ENCODE data around the gene NCAM1. TPM values are rescaled to one million over a fixed set of nuclear protein-coding genes. Genes with fewer than 3 reads are reported as not detected.

The NCAM1 gene
- total RNA-seq, 1 experiment from 2014 or later: 3.7 TPM

- Mint-ChIP-seq H3K27ac (ENCODE audit: unreplicated experiment) (no peak overlapping the region), H3K36me3 (ENCODE audit: insufficient read depth, unreplicated experiment) (no peaks in the 10 kb centered on the region), H3K4me3 (ENCODE audit: low read depth, unreplicated experiment) (no peak overlapping the region), H3K4me1 (ENCODE audit: low read depth, unreplicated experiment) (no peaks in the 10 kb centered on the region), H3K27me3 (ENCODE audit: unreplicated experiment) (no peaks in the 10 kb centered on the region), H3K9me3 (ENCODE audit: low read depth, unreplicated experiment) (no peaks in the 10 kb centered on the region)
- CTCF ChIA-PET: no interaction called here
- intact Hi-C loops (cut with micrococcal nuclease; ENCODE audit: unreplicated experiment): no loop called here
- DNase-seq: no peak
- BruUV-seq (replicated peaks): no TSS peak
- no peak for TF ChIP-seq CTCF (IDR thresholded peaks at IDR 0.05; ENCODE audit: unreplicated experiment)
Observed at GRCh38 chr11:113282898-113283437, 321.7 kb downstream of the NCAM1 start.

- no peaks in the 10 kb centered on the region for H3K4me1 Mint-ChIP-seq (ENCODE audit: low read depth, unreplicated experiment)
Observed at GRCh38 chr11:113283881-113284280, 322.7 kb downstream of the NCAM1 start.

GRCh38 chr11:113286009-113286408 lies 324.8 kb downstream of the NCAM1 start:
- Mint-ChIP-seq H3K4me3 (ENCODE audit: low read depth, unreplicated experiment) (no peak overlapping the region), H3K4me1 (ENCODE audit: low read depth, unreplicated experiment) (no peaks in the 10 kb centered on the region), H3K27ac (ENCODE audit: unreplicated experiment) (no peak overlapping the region), H3K27me3 (ENCODE audit: unreplicated experiment) (no peaks in the 10 kb centered on the region), H3K36me3 (ENCODE audit: insufficient read depth, unreplicated experiment) (no peaks in the 10 kb centered on the region), H3K9me3 (ENCODE audit: low read depth, unreplicated experiment) (no peaks in the 10 kb centered on the region)
- no TSS peak for BruUV-seq (replicated peaks)
- no peak for DNase-seq
- CTCF ChIA-PET: no interaction called here
- intact Hi-C loops (cut with micrococcal nuclease; ENCODE audit: unreplicated experiment): loop anchor here (5.0 kb wide), 1 partner anchor 1069 kb away; no protein-coding TSS in a partner anchor
- no peak for TF ChIP-seq CTCF (IDR thresholded peaks at IDR 0.05; ENCODE audit: unreplicated experiment)

More at GRCh38 chr11:113283881-113284280, 322.7 kb downstream of the NCAM1 start:
- intact Hi-C loops (cut with micrococcal nuclease; ENCODE audit: unreplicated experiment): no loop called here
- CTCF ChIA-PET: no interaction called here
- Mint-ChIP-seq H3K27me3 (ENCODE audit: unreplicated experiment) (no peaks in the 10 kb centered on the region), H3K36me3 (ENCODE audit: insufficient read depth, unreplicated experiment) (no peaks in the 10 kb centered on the region), H3K27ac (ENCODE audit: unreplicated experiment) (no peak overlapping the region), H3K4me3 (ENCODE audit: low read depth, unreplicated experiment) (no peak overlapping the region), H3K9me3 (ENCODE audit: low read depth, unreplicated experiment) (no peaks in the 10 kb centered on the region)
- BruUV-seq (replicated peaks): no TSS peak
- DNase-seq: no peak
- TF ChIP-seq CTCF (IDR thresholded peaks at IDR 0.05; ENCODE audit: unreplicated experiment): no peak

GRCh38 chr11:113286509-113287497 lies 325.6 kb downstream of the NCAM1 start:
- CTCF ChIA-PET: no interaction called here
- BruUV-seq (replicated peaks): no TSS peak
- intact Hi-C loops (cut with micrococcal nuclease; ENCODE audit: unreplicated experiment): loop anchor here (5.0 kb wide), 1 partner anchor 1070 kb away; no protein-coding TSS in a partner anchor

More at GRCh38 chr11:113286509-113287497, 325.6 kb downstream of the NCAM1 start:
- Mint-ChIP-seq H3K4me1 (ENCODE audit: low read depth, unreplicated experiment) (no peaks in the 10 kb centered on the region), H3K36me3 (ENCODE audit: insufficient read depth, unreplicated experiment) (no peaks in the 10 kb centered on the region), H3K9me3 (ENCODE audit: low read depth, unreplicated experiment) (no peaks in the 10 kb centered on the region), H3K27me3 (ENCODE audit: unreplicated experiment) (no peaks in the 10 kb centered on the region), H3K4me3 (ENCODE audit: low read depth, unreplicated experiment) (no peak overlapping the region), H3K27ac (ENCODE audit: unreplicated experiment) (no peak overlapping the region)
- no peak for DNase-seq
- no peak for TF ChIP-seq CTCF (IDR thresholded peaks at IDR 0.05; ENCODE audit: unreplicated experiment)

All from Calu3 (cell line).